Measurements from ENCODE around the gene ADI1.

ADI1 gene

GRCh38 chr2:3547915-3548314, 28.6 kb upstream of the ADI1 start:
- TF ChIP-seq CTCF (IDR thresholded peaks at IDR 0.05), result no peak

GRCh38 chr2:3545788-3546478, 26.6 kb upstream of the ADI1 start:
- no peak for TF ChIP-seq CTCF (IDR thresholded peaks at IDR 0.05)

GRCh38 chr2:3543023-3543683, 23.8 kb upstream of the ADI1 start:
- no peak for TF ChIP-seq CTCF (IDR thresholded peaks at IDR 0.05)

GRCh38 chr2:3542107-3542506, 22.8 kb upstream of the ADI1 start:
- TF ChIP-seq CTCF (IDR thresholded peaks at IDR 0.05), result no peak

GRCh38 chr2:3539836-3540235, 20.5 kb upstream of the ADI1 start:
- no peak for TF ChIP-seq CTCF (IDR thresholded peaks at IDR 0.05)

- TF ChIP-seq CTCF (IDR thresholded peaks at IDR 0.05), result no peak
Observed at GRCh38 chr2:3536682-3537632, 17.6 kb upstream of the ADI1 start.

GRCh38 chr2:3535794-3536681, 16.7 kb upstream of the ADI1 start:
- TF ChIP-seq CTCF (IDR thresholded peaks at IDR 0.05), result no peak

All from LNCAP (cell line).